DLD1 (cell line): ENCODE data around the gene IFITM10.

ENCODE experiments used
- in situ Hi-C: cut with HindIII; loops from 2 replicates; pipeline ENCODE4 v1.10.0; 2017; ENCODE audit warnings: low sequenced_read_pairs

IFITM10 gene

DNA sequence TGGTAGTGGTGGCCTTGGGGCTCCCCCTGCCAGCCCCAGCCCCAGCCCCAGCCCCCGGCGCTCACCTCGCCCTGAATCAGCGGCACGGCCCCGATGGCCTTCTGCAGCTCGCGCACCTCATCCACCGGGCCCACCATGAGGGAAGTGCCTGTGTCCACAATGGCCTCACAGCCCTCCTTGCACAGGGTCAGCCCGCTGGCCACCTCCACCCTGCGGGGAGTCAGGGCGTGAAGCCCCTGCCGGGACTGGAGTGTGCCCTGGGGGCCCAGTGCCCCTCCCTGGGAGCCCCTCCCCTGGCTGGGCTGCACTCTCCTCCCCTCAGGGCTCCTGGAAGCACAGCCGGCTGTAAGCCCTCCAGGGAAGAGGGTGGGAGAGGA, 3.5 kb upstream of the IFITM10 start:
- in situ Hi-C loops: no loop called here

- in situ Hi-C loops: no loop called here
These were observed 3.0 kb upstream of the IFITM10 start for GRCh38 chr11:1753229-1753928.

DNA sequence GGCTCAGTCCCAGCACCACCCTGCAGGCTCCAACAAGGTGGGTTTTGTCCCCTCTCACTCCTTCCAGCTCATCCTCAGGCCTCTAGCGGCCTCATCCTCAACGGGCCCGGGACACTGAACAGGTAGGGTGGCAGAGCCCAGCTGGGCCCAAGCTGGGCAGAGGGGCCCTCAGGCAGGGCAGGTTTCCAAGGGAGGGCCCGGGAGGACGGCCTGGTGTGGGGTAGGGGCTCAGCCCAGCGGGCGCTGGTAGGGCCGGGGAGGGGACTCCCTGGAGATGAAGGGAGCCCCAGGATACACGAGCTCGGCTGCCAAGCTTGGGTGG, 2.5 kb upstream of the IFITM10 start:
- in situ Hi-C loops: no loop called here

DNA sequence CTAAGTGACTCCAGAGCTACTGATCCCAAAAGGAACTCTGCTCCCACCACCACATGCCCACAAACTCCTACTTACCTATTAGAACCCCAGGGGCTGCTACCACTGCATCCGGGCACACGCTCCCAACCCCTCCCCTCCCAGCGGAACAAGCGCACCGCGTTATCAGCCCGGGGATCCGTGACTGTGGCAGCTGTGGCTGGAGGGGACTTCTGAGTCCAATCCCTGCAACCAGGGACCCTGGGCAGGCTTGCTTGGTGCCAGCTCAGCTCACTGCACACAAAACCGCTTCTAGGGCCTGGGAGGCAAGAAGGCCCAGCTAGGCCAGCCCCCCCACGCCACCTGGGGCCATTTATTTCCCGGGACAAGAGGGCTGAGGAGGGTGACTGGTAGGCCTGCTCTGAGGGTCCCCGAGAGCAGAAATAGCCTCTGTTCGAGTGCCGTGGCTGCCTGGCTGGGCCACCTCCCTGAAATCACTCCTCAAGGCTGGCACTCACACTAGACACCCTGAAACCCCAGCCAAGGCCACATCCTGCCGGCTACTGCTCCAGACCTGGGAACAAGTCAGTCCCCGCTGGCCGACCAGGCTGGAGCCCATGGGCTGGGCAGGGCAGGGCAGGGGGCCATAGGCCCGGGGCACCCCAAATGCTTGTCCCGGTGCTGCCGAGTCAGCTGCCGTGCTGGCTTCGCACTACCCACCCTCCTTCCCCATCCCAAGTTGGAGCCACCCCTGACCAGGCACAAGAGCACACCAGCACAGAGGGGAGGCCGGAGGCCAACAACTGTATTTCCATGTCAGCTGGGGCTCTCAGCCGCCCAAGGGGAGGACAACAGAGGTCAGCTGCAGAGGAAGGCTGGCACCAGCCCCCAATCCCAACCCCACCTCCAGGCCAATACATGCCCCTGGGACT, 1.9 kb upstream of the IFITM10 start:
- in situ Hi-C loops: no loop called here

DNA sequence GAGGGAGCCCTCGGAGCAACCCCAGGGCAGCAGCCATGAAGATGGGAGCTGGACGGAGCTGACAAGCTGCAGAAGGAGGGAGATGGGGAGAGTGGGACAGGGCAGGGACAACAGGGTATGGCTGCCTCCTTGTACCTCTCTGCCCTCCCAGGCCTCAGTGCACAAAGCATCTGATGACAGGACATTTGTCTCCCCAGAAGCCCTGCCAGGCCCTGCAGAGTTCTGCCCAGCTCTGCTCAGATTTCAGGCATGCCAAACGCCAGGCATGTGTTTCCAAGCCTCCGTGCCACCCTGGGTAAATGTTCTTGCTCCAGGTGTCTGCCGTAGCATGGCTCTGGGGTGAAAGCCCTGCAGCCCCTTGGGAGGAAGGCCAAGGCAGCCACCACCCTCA, 1.1 kb upstream of the IFITM10 start:
- in situ Hi-C loops: no loop called here

- in situ Hi-C loops: no loop called here
These were observed 590 bp upstream of the IFITM10 start for GRCh38 chr11:1750840-1751530.

GRCh38 chr11:1749395-1750351, 722 bp downstream of the IFITM10 start:
- in situ Hi-C loops: no loop called here

DNA sequence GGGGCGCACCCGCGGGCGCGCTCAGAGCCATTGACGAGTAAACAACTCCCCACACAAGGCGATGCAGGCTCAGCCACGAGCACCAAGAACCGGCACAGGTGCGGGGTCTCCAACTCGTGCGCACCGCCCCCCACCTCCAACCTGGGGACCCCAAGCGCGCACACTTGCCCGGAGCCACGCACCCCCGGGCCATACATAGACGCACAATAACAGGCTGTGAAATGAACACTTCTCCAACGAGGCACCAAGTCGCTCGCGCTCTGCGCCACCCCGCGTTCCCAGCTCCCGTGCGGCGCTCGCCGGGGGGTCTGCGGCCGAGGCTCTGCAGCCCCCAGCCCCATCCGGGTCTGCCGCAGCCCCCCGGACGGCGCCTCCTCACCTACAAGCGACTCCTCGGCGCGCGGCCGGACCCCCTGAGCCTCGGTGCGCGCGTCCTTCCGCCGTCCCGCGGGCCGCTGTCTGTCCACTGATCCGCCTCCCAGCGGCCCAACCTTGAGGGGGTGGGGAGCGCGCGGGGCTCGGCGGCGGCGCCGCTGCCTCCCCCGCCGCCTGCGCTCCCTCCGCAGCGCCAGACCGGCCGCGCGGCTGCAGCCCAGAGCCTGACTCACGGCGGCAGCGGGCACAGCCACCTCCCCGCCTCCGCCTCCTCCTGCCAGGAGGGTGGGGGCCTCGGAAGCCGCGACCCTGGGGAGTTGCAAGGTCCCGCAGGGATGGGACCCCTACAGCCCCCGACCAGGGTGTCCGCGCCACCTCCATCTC, 1.6 kb downstream of the IFITM10 start:
- in situ Hi-C loops: no loop called here

DNA sequence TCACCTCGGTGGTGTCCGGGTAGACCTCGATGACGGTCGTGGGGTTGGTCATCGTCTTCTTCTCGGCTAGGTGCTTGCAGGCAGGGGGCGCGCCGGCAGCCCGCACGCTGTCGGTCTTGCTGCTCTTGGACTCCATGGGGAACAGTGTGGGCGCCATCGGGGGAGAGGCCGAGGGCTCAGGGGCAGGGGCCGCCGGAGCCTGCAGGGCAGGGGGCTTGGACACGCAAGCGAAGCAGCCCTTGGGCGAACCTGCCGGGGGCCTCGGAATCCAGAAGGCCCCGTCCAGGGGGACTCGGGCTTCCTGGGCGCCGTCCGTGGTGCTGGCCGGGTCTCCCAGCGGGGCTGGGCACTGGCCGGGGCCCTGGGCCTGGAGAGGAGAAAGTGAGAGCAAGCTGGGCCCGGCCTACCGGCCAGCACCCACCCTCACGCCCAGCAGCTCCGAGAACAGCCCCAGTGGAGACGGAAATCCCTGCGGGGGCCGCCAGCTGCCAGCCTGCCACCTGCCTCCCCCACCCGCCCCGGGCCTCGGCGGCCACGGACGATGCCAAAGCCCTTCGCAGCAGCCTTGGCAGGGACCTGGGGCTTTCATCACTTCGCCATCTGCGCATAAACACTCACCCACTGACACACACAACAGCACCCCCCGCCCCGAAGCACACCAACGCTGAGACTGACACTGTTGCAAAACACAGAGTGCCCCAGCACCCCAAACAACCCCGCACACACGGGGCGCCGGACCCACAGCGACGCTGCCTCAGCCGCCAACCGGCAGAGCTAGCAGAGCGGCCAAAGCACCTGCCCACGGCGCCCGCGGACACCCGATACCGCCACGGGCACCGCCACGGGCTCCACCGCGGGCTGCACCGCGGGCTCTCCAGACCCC, 2.4 kb downstream of the IFITM10 start:
- in situ Hi-C loops: no loop called here

- in situ Hi-C loops: no loop called here
These were observed 3.2 kb downstream of the IFITM10 start for GRCh38 chr11:1746956-1747752.

- in situ Hi-C loops: no loop called here
These were observed 3.9 kb downstream of the IFITM10 start for GRCh38 chr11:1746511-1746931.

- in situ Hi-C loops: no loop called here
These were observed 4.6 kb downstream of the IFITM10 start for GRCh38 chr11:1745701-1746320.

DNA sequence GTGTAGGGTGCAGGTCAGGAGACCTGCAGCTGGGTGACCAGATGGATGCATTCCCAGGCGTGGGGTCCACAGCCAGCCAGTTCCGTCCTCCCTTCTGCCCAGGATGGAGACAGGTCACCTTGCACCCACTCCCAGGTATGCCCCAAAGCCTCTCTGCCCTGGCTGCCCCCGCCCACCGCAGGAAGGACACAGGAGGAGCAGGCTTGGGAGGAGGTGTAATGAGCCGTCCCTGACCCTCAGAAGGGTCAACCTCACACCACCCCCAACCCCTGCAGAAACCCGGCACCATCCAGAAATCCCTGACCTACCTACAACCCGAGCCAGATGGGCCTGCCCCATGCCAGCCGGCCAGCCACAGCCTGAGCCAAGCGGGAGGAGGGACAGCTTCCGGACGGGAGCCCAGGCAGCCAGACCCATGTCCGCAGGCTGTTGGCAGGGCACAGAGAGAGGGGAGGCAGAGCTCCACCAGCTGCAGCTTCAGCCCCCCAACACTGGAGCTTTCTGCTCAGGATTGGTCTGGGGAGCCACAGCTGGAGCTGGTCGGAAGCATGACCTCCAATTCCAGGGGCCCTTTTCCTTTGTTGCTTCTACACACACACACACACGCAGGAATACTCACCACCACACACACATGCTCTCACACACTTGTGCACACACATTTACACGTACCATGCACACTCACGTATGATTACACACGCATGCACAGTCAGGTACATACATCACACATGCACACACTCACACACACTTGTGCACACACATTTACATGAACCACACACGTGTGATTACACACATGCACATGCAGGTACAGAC, 5.3 kb downstream of the IFITM10 start:
- in situ Hi-C loops: no loop called here

DNA sequence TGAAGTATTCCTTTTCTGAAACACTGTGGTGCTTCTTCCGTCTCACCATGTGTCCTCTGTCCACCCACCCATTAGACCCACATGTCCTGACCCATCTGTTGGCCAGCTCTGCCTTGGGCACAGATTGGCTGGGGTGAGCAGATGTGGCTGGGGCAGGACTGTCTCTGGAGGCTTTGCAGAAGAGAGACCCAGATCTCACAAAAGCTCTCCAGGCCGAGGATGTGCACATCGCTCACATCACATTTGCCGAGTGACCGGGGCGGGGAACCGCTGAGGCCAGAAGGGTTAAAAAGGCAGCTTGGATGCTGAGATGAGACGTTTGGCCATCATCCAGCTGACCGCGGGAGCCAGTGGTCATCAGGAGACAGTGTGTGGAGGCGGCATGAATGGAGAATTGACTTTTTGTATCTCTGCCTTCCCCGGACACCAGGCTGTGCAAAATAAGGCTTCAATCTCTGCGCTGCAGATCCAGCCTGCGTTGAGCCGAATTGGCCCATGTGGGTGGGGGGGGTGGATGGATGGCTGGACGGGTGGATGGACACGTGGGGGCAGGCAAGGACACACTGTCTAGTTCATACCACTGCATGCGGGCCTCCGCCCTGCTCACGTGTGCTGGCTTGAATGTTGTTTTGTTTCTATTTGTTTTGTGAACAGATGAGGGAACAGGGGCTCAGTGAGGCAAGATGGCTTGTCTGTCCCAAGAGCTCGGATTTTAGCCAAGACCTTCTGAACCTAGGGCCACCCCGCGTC, 6.1 kb downstream of the IFITM10 start:
- in situ Hi-C loops: no loop called here

DNA sequence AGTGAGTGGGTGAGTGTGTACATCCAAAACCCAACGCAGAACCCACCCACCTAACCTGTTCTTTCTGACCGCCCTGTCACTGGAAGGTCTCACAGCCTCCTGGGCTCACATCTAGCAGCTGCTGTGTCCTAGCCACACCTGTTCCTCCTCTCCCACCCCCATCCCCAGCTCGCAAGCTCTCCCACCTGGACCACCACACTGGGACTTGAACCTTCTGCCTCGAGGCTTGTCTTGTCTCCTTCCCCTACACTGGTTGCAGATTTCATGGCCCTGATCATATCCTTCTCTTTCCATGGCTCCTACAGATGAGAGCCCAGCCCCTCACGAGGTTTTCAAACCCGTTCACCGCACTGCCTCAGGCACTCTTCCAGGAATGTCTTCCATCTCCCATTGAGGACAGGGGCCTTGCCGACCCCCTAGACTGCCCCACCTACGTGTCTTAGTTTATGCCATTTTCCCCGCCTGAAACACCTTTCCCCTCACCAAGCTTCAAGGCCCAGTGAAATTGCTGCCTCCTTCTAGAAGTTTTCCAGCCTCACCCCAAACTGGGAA, 6.7 kb downstream of the IFITM10 start:
- in situ Hi-C loops: no loop called here
